Measurements from ENCODE around the gene SCN1A.

DNA sequence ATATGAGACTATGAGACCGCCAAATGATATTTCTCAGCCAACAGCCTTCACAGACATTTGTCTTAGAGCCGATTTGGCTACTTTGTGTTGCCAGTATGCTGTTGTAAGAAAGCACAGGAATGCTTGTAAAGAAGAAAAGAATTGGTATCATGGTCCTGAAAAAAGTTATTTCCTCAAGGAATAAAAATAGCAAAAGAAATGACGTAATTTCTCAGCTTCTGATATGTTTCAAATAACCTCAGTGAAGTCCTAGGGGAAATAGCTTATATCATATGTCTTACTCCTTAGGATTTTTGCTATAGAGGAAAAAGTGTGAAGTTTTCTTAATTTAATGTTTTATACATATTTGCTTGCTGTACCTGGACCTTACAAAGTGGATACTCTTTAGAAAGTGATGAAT, 23.0 kb downstream of the SCN1A start:
- TF ChIP-seq, protein P1, sequence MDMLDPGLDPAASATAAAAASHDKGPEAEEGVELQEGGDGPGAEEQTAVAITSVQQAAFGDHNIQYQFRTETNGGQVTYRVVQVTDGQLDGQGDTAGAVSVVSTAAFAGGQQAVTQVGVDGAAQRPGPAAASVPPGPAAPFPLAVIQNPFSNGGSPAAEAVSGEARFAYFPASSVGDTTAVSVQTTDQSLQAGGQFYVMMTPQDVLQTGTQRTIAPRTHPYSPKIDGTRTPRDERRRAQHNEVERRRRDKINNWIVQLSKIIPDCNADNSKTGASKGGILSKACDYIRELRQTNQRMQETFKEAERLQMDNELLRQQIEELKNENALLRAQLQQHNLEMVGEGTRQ (IDR thresholded peaks at IDR 0.05; ENCODE audit: low read length) = no peak
- TF ChIP-seq, protein P2, sequence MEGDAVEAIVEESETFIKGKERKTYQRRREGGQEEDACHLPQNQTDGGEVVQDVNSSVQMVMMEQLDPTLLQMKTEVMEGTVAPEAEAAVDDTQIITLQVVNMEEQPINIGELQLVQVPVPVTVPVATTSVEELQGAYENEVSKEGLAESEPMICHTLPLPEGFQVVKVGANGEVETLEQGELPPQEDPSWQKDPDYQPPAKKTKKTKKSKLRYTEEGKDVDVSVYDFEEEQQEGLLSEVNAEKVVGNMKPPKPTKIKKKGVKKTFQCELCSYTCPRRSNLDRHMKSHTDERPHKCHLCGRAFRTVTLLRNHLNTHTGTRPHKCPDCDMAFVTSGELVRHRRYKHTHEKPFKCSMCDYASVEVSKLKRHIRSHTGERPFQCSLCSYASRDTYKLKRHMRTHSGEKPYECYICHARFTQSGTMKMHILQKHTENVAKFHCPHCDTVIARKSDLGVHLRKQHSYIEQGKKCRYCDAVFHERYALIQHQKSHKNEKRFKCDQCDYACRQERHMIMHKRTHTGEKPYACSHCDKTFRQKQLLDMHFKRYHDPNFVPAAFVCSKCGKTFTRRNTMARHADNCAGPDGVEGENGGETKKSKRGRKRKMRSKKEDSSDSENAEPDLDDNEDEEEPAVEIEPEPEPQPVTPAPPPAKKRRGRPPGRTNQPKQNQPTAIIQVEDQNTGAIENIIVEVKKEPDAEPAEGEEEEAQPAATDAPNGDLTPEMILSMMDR (IDR thresholded peaks at IDR 0.05; ENCODE audit: control extremely low read depth in 1 of 3, insufficient read depth in 1 of 3, low read depth in 1 of 3, low read length in 3 of 3) = no peak
- no peak for TF ChIP-seq TAF1 (IDR thresholded peaks at IDR 0.05; ENCODE audit: low read depth, low read length)
- TF ChIP-seq RFX5 (IDR thresholded peaks at IDR 0.05; ENCODE audit: borderline replicate concordance, low read depth, low read length) = no peak
